ENCODE data around the gene PIGA. TPM values are rescaled to one million over a fixed set of nuclear protein-coding genes. Genes with fewer than 3 reads are reported as not detected.

PIGA gene, protein sequence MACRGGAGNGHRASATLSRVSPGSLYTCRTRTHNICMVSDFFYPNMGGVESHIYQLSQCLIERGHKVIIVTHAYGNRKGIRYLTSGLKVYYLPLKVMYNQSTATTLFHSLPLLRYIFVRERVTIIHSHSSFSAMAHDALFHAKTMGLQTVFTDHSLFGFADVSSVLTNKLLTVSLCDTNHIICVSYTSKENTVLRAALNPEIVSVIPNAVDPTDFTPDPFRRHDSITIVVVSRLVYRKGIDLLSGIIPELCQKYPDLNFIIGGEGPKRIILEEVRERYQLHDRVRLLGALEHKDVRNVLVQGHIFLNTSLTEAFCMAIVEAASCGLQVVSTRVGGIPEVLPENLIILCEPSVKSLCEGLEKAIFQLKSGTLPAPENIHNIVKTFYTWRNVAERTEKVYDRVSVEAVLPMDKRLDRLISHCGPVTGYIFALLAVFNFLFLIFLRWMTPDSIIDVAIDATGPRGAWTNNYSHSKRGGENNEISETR
- total RNA-seq (2014; rRNA removed; shearing (Covaris generic)), result 5.3 and 9.0 TPM in 2 replicates

DNA sequence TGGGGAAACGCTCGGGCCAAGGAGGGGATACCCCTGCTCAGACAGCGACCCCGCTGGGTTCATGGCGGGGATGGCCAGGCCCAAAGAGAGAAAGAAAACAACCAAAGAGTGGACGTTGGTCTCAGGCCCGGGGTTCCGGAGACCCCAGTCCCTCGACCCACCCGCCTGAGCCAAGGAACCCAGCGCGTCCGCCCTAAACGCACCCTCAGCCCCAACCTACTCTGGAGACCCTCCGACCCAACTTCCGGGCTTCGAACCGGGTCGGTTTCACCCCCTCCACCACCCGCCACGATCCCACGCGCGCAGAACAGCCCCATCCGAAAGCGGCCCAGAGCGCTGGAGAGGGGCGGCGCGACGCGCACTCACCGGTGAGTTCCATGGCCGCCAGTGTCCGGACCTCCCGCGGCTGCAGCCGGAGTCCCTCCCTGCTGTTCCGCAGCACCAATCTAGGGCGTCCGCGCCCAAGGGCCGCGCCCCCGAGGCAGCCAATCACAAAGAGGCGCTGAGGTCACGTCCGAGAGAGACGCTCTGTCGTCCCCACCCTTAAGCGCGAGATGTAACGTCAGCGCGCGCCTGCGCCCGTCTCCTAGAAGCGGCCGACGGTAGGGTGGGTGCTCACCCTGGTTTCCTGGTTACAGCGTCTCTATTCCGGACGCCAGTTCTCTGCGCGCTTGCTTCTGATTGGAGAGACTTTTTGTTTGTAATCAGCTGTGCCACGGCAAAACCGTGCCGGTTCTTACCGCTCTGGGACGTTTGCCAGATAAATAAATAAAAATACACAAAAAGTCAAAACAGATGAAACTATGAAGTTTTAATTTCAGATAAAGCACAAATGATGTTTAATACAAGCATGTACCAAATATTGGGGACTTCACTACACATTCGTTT, at the start of gene PIGA:
Gene PIGA, minus strand, starts transcription at position 389 of the 888 bp plus-strand sequence. CDS start 3,593 bp downstream, outside the sequence.
- peak; percentile 81 for DNase-seq (ENCODE audit: low spot score)

DNA sequence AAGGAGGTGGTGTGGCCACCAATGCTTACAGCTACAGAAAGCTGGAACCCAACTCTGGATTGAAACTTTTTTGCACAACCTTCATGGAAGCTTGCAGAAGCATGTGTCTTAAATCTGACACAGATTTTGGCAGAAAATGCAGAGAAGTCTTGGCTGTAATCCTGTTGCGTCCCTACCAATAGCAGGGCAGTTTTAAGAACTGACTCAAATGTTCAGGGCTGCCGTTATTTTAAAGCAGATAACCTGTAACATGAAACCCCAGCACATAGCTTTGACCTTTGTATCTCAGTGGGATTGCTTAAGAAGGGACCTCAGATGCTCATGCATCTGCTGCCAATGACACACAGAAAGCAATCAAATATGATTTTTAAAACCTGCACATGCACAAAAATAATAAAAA, 49.0 kb upstream of the PIGA start, which contains the start of gene VEGFD:
Gene VEGFD, minus strand, starts transcription at position 110 of the 400 bp plus-strand sequence. CDS start 467 bp downstream, outside the sequence.
- DNase-seq (ENCODE audit: low spot score), result no peak

DNA sequence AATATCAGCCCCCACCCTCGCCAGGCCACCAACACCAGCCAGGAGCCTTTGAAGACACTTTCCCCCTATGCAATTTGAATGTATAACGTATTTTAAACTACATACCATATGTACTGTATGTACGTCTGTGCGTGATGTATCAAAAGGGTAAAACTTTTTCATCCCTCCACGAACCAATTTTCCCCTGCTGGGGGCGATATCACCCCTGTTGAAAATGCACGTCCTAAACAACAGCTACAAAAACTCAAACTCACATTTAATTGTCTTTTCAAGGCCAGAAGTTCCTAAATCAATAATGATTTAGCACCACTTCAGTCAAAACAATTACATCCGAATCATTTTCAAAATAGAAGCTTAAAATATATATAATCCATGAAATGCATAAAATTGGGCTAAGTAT, 47.5 kb upstream of the PIGA start:
- no peak for DNase-seq (ENCODE audit: low spot score)

DNA sequence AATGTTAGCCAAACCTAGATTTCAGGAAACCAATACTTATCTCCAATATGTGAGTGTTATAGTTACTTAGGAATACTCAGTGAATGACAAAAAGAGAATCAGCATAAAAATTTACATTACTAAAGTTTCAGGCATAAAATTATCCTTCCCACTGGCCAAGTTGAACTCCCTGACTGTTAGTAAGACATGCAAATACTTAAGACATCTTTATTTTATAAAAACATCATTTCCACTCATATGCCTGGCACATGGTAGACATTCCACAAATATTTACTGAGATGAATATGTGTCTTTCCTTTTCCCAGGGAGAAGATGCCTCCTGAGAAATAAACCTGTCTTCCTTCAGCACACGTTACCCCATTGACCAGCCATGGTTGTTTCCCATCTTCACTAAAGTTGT, 41.6 kb upstream of the PIGA start:
- no peak for DNase-seq (ENCODE audit: low spot score)

DNA sequence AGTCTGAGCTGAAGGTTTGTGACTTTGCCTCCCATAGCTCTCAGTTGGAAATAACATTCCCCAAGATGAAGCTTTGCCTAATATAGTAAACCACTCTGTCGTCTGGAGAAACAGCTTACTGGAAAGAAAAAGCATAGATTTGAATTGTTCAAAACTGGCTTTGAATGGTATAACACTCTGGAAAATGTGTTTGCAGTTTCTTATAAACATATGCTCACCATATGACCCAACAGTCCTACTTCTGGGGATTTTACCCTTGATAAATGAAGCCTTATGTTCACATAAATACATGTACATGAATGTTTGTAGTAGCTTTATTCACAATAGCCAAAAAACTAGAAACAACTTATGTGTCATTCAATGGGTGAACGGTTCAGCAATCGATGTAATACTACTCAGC, 38.7 kb upstream of the PIGA start:
- no peak for DNase-seq (ENCODE audit: low spot score)

DNA sequence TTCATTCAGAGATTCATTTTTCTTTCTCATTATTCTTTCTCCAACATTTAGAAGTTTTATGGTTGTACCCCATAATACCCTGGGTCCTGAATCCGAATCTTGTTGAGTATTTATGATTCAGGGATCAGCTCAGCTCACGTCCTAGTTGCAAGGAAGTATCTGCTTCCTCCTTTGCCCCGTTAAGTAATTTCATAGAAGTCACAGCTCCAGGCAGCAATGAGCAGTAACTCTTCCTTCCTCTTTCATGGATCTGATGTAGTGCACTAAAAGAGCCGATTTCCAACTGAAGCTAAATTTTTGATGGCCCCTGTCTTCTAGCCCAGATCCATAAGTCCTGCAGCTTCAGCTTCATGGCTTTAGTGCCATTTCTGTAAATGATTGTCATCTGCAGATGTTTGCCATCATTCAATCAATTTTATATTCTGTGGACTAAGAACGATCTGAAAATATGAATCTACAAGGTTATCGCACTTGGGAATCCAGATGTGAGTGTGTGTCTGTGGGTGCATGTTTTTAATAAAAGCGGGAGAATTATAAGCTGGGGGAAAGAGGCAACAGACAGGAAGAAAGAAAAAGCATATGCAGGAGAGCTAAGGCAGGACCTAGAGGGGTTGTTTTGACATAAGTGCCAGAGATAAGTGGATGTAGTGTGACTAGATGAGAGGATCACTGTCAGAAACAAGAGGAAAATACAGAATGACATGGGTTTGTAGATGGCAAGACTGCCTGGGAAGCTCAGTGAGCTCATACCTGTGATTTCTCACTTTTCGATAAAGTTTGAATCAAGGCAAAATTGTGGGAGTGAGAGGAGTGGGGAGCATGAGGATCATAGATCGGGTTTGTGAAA, 31.4 kb upstream of the PIGA start:
- DNase-seq (ENCODE audit: low spot score), result no peak

DNA sequence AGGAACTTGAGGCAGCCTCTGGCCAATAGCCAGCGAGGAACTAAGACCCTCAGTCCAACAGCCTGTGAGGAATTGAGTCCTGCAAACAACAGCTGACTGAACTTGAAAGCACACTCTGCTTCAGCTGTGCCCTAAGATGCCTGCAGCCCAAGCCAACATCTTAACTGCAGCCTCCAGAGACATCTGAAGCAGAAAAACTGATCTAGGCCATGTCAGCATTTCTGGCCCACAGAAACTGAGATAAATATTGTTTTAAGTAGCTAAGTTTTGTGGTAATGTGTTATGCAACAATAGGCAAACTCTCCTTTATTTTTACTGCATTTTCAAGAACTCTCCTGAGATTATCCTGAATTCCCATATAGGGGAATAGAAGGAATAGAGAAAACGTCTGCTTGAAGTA, 24.4 kb upstream of the PIGA start:
- DNase-seq (ENCODE audit: low spot score), result no peak

DNA sequence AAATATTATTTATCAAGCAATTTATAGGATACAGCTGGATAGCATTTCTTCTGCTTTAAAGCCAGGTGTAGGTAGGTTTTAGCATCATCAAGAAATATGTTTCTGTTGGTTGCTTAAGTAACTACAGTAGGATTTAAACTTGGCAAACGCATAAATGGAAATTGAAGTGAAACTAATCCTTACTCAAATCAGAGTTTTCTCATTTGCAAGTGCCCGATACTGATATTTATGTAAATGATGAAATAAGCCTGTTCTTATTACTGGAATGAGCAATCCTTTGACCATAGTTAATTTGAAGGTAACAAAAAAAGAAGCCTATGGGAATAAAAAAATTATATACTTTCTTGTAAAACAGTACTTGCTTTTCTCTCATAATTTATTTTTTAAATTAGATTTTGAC, 23.2 kb upstream of the PIGA start:
- no peak for DNase-seq (ENCODE audit: low spot score)

DNA sequence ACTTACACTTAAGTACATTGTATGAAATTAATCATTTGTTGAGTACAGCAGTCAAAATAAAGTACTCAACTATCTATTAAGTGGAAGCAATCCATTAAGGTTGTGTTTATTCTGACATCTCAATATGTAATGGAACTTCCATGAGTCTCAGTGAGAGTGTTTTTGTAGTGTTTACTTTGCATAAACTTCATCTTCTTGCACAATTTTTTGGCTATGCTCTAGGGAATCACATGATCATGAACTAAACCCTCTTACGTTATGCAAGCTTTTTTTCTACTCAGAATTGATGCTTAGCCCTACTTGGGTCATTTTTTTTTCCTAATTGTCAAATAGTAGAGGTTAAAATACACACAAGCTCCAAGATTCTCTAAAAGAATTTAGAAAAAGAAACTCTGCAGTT, 21.1 kb upstream of the PIGA start:
- DNase-seq (ENCODE audit: low spot score), result no peak

DNA sequence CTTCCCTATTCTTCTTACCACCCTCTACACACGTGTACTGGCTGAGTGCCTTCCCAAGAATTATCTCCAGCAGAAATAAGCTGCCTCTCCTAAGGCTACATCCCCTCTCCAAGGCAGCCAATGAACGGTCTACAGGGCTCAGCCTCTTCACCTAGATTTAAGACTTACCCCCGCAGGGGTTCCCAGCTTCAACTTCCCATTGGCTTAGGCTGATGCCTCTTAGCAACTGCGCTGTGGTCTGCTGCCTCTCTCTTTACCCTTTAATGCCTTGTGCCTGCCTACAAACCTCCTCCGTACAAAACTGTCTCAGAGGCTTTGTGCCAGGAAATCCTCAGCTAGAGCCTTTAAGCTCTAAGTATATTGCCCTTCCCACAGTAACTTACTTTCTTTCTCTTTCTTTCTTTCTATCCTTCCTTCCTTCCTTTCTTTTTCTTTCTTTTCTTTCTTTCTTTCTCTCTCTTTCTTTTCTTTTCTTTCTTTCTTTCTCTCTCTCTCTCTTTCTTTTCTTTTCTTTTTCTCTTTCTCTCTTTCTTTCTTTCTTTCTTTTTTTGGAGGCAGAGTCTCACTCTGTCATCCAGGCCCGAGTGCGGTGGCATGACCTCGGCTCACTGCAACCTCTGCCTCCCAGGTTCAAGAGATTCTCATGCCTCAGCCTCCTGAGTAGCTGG, 15.1 kb upstream of the PIGA start:
- no peak for DNase-seq (ENCODE audit: low spot score)

DNA sequence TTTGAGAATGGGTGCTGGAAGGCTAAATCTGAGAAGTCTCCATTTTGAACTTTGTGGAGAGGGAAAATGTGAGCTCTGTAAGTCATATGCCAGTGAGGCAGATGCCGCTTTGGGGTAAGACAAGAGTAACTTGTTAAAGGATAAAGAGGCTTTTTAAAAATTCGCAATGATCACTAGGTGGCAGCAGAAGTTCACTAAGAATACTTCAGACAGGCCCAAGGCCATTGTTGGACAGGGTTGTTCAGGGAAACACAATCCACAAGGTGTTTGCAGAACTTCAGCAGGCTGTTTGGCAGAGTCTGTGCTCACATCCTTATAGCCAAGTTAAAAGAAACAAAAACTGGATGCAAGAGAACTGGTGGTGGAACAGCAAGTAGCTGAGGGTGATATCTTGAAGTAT, 13.7 kb upstream of the PIGA start:
- DNase-seq (ENCODE audit: low spot score), result peak; percentile 69

DNA sequence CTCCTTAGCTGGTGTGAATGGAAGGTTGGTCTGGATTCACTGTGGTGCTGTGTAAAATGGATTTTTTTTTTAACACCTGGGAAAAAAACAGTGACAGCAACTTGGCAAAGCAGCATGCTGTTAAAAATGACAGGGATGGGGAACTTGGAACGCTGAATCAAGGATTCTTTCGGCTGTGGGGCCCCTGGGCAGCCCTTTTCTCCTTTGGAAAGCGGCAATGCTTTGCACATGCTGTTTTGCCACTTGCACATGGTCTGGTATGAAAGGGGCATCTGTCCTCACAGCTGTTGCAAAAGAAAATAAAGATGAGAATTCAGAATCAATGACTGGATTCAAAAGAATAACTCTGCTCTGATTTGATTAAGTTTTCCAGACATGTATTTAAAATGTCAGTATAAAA, 10.7 kb upstream of the PIGA start:
- no peak for DNase-seq (ENCODE audit: low spot score)

DNA sequence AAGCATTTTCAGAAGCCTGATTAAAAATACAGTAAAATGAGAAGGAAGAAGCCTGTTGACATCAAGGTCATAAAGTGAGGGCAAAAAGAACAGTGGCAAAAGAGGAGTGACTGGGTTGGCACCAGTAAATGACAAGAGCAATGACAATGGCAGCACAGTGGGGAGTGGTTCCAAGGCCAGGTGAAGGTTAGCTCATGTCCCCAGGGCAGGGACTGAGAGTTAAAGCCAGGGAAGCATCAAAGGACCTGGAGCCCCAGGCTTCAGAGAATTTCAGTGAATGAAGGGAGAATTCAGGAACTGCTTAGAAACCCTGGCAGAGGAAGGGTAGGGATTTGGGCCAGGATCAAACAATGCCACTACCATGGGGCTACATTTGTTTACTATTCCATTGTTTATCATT, 8.8 kb upstream of the PIGA start:
- DNase-seq (ENCODE audit: low spot score), result no peak

DNA sequence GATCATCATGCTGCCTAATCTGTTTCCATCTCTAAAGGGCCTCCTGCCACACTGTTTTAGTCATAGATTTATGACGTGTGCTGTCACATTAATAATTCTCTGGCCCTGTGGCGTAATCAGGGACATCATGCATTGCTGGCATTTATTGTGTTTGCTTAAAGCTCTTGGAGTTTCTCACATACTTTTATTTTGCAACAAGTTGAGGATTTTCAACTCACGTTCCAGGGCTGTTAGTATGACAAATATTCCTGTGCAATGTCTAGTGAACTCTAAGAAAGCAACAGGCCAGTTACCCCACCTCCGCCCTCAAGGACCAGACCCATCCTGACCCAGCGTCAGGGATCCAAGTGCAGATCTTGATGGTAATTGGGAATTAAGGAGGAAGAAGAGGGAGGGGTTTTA, 7.8 kb upstream of the PIGA start:
- peak; percentile 4 for DNase-seq (ENCODE audit: low spot score)

DNA sequence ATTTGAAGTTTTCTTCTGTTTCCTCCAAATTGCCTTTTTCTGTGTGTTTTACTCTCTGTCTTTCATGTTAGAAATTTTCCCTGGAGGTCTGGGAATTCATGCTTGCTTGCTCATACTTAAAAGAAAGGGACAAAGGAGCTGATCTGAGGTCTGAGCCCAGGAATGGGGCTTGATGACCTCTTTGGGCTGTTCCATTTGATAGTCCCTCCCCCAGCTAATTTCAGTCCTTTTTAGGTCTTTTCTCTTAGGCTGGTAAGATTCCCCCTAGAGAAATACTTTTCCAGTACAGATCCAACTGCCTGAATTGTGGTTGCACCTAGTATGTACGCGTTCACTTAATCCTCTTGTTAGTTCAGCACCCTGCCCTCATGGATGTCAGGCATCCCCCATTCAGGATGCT, 5.5 kb upstream of the PIGA start:
- no peak for DNase-seq (ENCODE audit: low spot score)

DNA sequence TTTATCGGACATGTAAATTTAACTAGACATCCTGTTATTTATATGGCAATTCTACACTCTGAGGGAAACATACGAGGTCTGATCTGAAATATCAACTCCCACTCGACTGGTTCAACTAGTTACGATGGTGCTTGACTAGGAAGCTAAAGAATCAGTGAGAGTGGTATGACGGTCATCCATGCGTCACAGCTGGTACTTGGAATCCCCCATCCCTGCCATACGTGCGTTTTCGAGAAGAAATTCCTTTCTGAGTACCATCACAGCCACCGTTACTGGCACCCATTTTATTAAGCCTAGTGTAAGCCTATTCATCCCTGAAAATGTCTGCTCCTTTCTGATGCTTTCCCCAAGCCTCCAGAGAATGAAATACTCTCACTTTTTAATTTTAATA, 695 bp upstream of the PIGA start:
- DNase-seq (ENCODE audit: low spot score), result peak; percentile 30

DNA sequence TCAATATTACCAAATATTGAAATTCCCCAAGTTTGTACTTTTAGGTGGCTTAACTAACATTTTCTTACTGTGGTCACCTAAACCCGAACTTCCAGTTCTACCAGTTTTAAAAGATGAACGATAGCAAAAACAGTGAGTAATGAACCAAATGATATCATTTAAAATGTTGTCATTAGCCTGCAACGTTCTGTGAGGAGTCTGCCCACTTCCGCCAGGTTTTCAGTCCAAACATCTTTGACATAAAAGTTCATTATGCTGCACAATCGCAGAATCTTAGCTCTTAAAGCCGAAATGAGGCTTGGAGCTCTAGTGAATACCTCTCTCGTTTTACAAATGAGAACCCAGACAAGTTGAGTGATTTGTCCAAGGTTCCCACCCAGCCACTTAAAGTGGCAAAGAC, 762 bp downstream of the PIGA start:
- DNase-seq (ENCODE audit: low spot score), result peak; percentile 12

DNA sequence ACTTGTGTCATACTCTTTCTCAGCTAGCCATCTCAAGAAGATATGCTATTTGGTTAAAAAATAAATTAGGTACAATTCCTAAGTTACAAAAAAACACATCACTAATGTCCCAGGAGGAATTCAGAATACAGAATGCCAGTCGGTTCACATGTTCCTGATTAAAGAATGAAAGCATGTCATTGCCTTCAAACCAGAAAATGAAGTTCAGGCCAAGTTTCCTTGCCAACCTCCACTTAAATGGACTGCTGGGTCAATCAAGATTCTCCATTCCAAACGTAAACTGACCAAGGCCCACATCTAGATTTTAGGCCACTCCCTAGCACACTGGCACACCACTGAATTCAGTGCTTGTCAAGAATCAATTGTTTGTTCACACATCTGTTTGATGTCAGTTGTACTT, 6.5 kb downstream of the PIGA start:
- DNase-seq (ENCODE audit: low spot score), result no peak

DNA sequence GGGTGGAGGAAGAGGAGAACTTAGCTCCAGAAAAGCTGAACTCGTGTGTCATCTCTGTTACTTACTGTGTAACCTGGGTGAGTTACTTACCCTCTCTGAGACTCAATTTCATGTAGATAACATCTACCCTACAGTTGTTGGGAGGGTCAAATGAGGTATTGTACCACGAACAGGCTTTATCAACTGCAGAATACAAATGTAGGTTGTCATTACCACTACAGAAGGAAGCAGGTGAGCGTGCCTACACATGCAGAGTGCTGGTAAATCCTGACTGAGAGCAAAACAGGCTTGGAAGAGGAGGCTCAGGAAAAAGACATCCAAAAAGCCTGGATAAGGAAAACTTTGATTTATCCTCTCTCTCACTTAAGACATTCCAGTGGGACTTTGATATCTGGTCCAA, 7.2 kb downstream of the PIGA start:
- no peak for DNase-seq (ENCODE audit: low spot score)

DNA sequence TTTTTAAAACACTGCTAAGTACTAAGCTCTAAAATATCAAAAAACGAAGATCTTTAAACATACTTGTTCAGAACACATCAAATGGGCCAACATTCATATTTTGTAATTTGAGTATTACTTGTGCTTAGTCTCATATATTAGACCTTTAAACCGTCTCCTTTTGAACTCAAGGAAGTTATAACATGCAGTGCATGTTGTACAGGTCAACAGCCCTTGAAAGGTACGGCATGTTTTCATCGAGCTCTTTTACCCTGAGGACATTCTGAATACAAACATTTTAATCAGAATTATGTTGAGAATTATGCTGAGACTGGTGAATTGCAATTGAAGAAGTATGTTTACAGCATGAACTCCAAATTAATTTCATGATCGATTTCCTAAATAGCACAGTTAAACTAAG, 12.9 kb downstream of the PIGA start:
- DNase-seq (ENCODE audit: low spot score), result no peak

DNA sequence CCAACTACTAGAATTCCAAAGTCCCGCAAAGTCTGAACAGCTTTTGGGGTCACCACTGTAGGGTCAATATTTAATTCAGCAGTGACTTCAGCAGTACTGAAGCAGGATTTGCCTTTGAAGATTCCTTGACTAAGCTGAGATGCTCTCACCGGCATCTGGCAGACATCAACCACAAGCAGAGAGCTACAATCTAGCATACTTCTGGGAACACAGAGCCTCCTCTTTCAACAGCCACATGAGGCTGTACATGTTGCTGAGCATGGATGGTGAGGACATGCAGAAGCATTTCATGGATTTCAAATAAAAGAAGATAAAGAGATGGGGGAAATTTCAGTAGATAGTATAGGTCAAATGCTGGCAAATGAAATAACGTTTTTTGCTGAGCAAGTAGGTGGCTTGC, 13.3 kb downstream of the PIGA start:
- no peak for DNase-seq (ENCODE audit: low spot score)
